ENCODE results near the gene SYCE1. TPM values are rescaled to one million over a fixed set of nuclear protein-coding genes. Genes with fewer than 3 reads are reported as not detected.
"Not testable (repeated sequence)": the region's sequence is repeated elsewhere in the genome, so short reads cannot be mapped to it uniquely, and the experiment has no call there.

Gene SYCE1
- total RNA-seq, 1 donor from 2014 or later = not detected

DNA sequence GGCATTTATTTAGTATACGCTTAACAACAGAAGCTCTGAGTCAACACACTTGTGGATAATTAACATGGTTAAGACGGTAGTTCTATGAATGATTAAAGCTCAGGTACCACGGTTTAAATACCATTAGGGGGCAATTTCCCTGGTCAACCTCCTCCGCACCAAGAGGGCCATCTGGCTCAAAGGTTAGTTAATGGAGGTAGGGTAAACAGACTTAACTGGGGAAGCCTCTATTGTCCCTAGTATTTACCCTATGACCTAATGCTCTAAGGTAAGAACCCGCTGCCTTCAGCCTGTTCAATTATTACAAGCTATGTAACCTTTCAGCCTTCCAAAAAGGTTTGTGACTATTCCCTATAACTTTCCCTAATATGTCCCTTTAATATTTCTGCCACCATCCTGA lies 46.9 kb downstream of the SYCE1 start:
- H3K27me3 ChIP-seq (ENCODE audit: control insufficient read depth in 3 of 3, insufficient read depth in 3 of 3, low read length in 3 of 3); H3K9me3 ChIP-seq (ENCODE audit: control insufficient read depth in 3 of 3, low read length in 3 of 3); H3K4me1 ChIP-seq (ENCODE audit: control insufficient read depth in 3 of 3, insufficient read depth in 3 of 3, low read length in 3 of 3); H3K27ac ChIP-seq (ENCODE audit: low read depth, low read length); H3K36me3 ChIP-seq (ENCODE audit: control insufficient read depth in 3 of 3, insufficient read depth in 3 of 3, low read length in 3 of 3); H3K4me3 ChIP-seq (ENCODE audit: low read length in 3 of 3); H3K9ac ChIP-seq (ENCODE audit: low read depth in 1 of 3, low read length in 3 of 3): not testable (repeated sequence)

DNA sequence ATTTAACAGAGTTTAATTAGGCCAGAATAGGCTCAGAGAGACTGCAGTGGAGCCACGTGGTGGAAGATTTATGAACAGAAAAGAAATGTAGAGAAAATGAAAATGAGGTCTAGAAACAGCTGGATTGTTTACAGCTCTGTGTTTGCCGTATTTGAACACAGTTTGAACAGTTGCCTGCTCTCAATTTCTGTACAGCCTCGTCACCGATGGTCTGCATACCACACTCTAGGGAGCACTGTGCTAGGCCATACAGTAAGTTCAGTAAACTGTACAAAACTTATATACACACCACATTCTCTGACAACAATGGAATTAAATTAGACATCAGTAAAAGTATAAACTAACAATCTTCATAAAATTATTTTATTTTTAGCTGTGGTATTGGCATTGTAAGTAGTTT lies 49.3 kb downstream of the SYCE1 start:
- H3K4me1 ChIP-seq (ENCODE audit: control insufficient read depth in 3 of 3, insufficient read depth in 3 of 3, low read length in 3 of 3) = peaks cover 0 to 10% (median 3%) of the 10 kb centered on the region in 3 donors
- no peak overlapping the region for H3K9ac ChIP-seq (ENCODE audit: low read depth in 1 of 3, low read length in 3 of 3)
- H3K9me3 ChIP-seq (ENCODE audit: control insufficient read depth in 3 of 3, low read length in 3 of 3) = peaks cover 0 to 5% (median under 1%) of the 10 kb centered on the region in 3 donors
- H3K36me3 ChIP-seq (ENCODE audit: control insufficient read depth in 3 of 3, insufficient read depth in 3 of 3, low read length in 3 of 3) = no peaks in the 10 kb centered on the region
- no peak overlapping the region for H3K27ac ChIP-seq (ENCODE audit: low read depth, low read length)
- no peaks in the 10 kb centered on the region for H3K27me3 ChIP-seq (ENCODE audit: control insufficient read depth in 3 of 3, insufficient read depth in 3 of 3, low read length in 3 of 3)
- no peak overlapping the region for H3K4me3 ChIP-seq (ENCODE audit: low read length in 3 of 3)

DNA sequence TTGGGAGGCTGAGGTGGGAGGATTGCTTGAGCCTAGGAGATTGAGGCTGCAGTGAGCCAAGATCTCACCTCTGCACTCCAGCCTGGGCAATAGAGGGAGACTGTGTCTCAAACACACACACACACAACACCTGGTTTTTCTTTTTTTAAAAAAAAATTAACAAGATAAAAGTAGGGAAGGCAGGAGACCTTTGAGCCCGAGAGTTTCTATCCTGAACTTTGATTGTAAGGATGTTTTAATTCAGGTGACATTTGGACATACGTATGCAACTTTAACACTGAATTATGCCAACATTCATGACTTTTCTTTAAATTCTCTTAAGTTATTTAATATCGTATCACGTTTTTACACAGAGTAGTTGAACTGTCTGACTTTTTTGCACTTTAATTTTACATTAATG lies 49.9 kb downstream of the SYCE1 start:
- Histone ChIP-seq H3K4me3 (ENCODE audit: low read length in 3 of 3) (no peak overlapping the region), H3K4me1 (ENCODE audit: control insufficient read depth in 3 of 3, insufficient read depth in 3 of 3, low read length in 3 of 3) (peaks cover 0 to 7% (median 3%) of the 10 kb centered on the region in 3 donors), H3K9me3 (ENCODE audit: control insufficient read depth in 3 of 3, low read length in 3 of 3) (peaks cover 0 to 5% (median 3%) of the 10 kb centered on the region in 3 donors), H3K27me3 (ENCODE audit: control insufficient read depth in 3 of 3, insufficient read depth in 3 of 3, low read length in 3 of 3) (no peaks in the 10 kb centered on the region), H3K9ac (ENCODE audit: low read depth in 1 of 3, low read length in 3 of 3) (no peak overlapping the region), H3K36me3 (ENCODE audit: control insufficient read depth in 3 of 3, insufficient read depth in 3 of 3, low read length in 3 of 3) (peaks cover 0 to under 1% (median 0%) of the 10 kb centered on the region in 3 donors), H3K27ac (ENCODE audit: low read depth, low read length) (no peak overlapping the region)

DNA sequence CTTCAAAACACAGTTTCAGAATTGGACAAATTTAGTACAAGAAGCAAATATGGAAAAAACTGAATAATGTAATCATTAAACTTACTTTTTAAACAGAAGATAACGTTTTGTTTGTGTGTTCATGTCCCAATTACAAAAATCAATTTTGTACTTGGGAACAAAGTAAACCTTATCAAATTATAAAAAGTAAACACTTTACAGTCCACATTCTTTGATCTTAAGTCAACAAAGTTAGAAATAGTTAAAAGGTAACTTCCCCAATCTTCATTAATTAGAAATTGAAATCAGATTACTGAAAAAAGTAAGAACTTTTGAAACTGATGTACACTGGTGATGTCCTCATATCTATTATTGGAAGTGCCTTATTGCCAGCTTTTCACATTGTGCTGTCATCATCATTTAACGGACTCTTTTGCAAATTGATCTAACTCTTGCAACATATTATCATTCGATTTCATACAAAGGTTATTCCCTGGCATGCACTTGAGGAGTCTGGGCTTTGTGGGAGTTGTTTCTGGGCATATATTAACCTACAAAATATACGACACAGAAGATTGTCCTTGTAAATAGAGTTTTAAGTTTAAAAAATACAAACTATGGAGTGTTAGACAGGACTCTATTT lies 53.4 kb downstream of the SYCE1 start:
- no peak overlapping the region for H3K9ac ChIP-seq (ENCODE audit: low read depth in 1 of 3, low read length in 3 of 3)
- no peak overlapping the region for H3K4me3 ChIP-seq (ENCODE audit: low read length in 3 of 3)
- H3K9me3 ChIP-seq (ENCODE audit: control insufficient read depth in 3 of 3, low read length in 3 of 3) = peaks cover 0 to 3% (median 2%) of the 10 kb centered on the region in 3 donors
- peaks cover 0 to 3% (median 1%) of the 10 kb centered on the region in 3 donors for H3K36me3 ChIP-seq (ENCODE audit: control insufficient read depth in 3 of 3, insufficient read depth in 3 of 3, low read length in 3 of 3)
- H3K27me3 ChIP-seq (ENCODE audit: control insufficient read depth in 3 of 3, insufficient read depth in 3 of 3, low read length in 3 of 3) = no peaks in the 10 kb centered on the region
- no peaks in the 10 kb centered on the region for H3K4me1 ChIP-seq (ENCODE audit: control insufficient read depth in 3 of 3, insufficient read depth in 3 of 3, low read length in 3 of 3)
- H3K27ac ChIP-seq (ENCODE audit: low read depth, low read length) = no peak overlapping the region

DNA sequence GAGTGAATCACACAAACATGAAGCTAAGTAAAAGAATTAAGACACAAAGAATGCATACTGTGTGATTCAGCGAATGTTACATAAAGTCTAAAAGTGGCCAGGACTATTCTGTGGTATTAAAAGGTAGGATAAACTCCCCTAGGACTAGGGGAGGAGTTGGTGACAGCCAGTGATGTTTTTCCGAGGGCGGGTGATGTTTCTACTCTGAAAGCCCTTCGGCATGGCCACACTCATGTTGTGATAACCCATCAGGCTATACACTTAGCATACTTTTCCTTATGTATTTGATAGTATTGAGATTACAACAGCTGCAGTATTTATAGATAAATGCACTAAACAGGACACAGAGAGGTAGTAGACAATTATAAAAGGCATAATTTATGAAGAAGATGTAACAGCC lies 54.0 kb downstream of the SYCE1 start:
- Histone ChIP-seq H3K9me3 (ENCODE audit: control insufficient read depth in 3 of 3, low read length in 3 of 3) (peaks cover 0 to 3% (median 0%) of the 10 kb centered on the region in 3 donors), H3K4me1 (ENCODE audit: control insufficient read depth in 3 of 3, insufficient read depth in 3 of 3, low read length in 3 of 3) (no peaks in the 10 kb centered on the region), H3K27me3 (ENCODE audit: control insufficient read depth in 3 of 3, insufficient read depth in 3 of 3, low read length in 3 of 3) (no peaks in the 10 kb centered on the region), H3K9ac (ENCODE audit: low read depth in 1 of 3, low read length in 3 of 3) (no peak overlapping the region), H3K4me3 (ENCODE audit: low read length in 3 of 3) (no peak overlapping the region), H3K27ac (ENCODE audit: low read depth, low read length) (no peak overlapping the region), H3K36me3 (ENCODE audit: control insufficient read depth in 3 of 3, insufficient read depth in 3 of 3, low read length in 3 of 3) (peaks cover 0 to 3% (median 2%) of the 10 kb centered on the region in 3 donors)

DNA sequence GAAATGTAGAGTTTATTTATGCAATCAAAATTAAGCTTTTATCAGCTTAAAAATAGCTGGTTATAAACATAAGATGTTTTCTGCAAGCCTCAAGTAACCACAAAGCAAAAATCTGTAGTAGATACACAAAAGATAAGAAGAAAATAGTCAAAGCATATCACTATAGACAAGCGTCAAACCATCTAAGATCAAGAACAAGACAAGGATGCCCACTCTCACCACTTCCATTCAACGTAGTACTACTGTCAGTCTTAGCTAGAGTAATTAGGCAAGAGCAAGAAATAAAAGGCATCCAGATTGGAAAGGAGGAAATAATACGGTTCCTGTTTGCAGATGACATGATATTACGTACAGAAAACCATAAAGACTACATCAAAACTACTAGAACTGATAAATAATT lies 55.7 kb downstream of the SYCE1 start:
- Histone ChIP-seq H3K9me3 (ENCODE audit: control insufficient read depth in 3 of 3, low read length in 3 of 3) (peaks cover 0 to 3% (median 0%) of the 10 kb centered on the region in 3 donors), H3K9ac (ENCODE audit: low read depth in 1 of 3, low read length in 3 of 3) (no peak overlapping the region), H3K4me3 (ENCODE audit: low read length in 3 of 3) (no peak overlapping the region), H3K27me3 (ENCODE audit: control insufficient read depth in 3 of 3, insufficient read depth in 3 of 3, low read length in 3 of 3) (no peaks in the 10 kb centered on the region), H3K27ac (ENCODE audit: low read depth, low read length) (no peak overlapping the region), H3K36me3 (ENCODE audit: control insufficient read depth in 3 of 3, insufficient read depth in 3 of 3, low read length in 3 of 3) (peaks cover 0 to 3% (median 2%) of the 10 kb centered on the region in 3 donors), H3K4me1 (ENCODE audit: control insufficient read depth in 3 of 3, insufficient read depth in 3 of 3, low read length in 3 of 3) (no peaks in the 10 kb centered on the region)

Other genes with a start within 250 kb of the SYCE1 start
- not detected for gene CALY, start 228.7 kb downstream of the SYCE1 start, total RNA-seq
- gene PRAP1, start 218.2 kb downstream of the SYCE1 start, total RNA-seq = not detected
- gene FUOM, start 207.6 kb downstream of the SYCE1 start, total RNA-seq = 9.4 TPM
- gene ECHS1, start 192.2 kb downstream of the SYCE1 start, total RNA-seq = 76.7 TPM
- gene PAOX, start 186.3 kb downstream of the SYCE1 start, total RNA-seq = 7.3 TPM
- gene MTG1, start 171.4 kb downstream of the SYCE1 start, total RNA-seq = 21.9 TPM
- 0.52 TPM for gene SPRN, start 141.0 kb downstream of the SYCE1 start, total RNA-seq
- 1.6 TPM for gene SCART1, start 111.6 kb downstream of the SYCE1 start, total RNA-seq
- 1.0 TPM for gene CYP2E1, start 38.2 kb downstream of the SYCE1 start, total RNA-seq
- gene FRG2B, start 61.2 kb upstream of the SYCE1 start, total RNA-seq = not detected

Measured in skeletal muscle tissue (tissue), 4 donors.